BLaER1 (cell line): Measurements from ENCODE around the gene FOXD2.

ENCODE experiments used
- H3K27ac ChIP-seq: shearing (Covaris generic); formaldehyde crosslinking; 2 replicates; pipeline ENCODE4 v1.8.1; 2022
- H3K27me3 ChIP-seq: shearing (Covaris generic); formaldehyde crosslinking; 2 replicates; pipeline ENCODE4 v1.8.1; 2022
- H3K36me3 ChIP-seq: shearing (Covaris generic); formaldehyde crosslinking; 2 replicates; pipeline ENCODE4 v1.8.1; 2022
- H3K4me1 ChIP-seq: shearing (Covaris generic); formaldehyde crosslinking; 2 replicates; pipeline ENCODE4 v1.8.1; 2022
- H3K4me2 ChIP-seq: shearing (Covaris generic); formaldehyde crosslinking; 2 replicates; pipeline ENCODE4 v1.8.1; 2022
- H3K4me3 ChIP-seq: shearing (Covaris generic); formaldehyde crosslinking; 2 replicates; pipeline ENCODE4 v1.8.1; 2022
- H3K9ac ChIP-seq: shearing (Covaris generic); formaldehyde crosslinking; 2 replicates; pipeline ENCODE4 v1.8.1; 2022
- H3K9me3 ChIP-seq: shearing (Covaris generic); formaldehyde crosslinking; 2 replicates; pipeline ENCODE4 v1.8.1; 2022
- H4K20me1 ChIP-seq: shearing (Covaris generic); formaldehyde crosslinking; 2 replicates; pipeline ENCODE4 v1.8.1; 2022
- Cebpa-rat ChIP-seq: shearing (Covaris generic); IDR thresholded peaks from 2 replicates; pipeline ENCODE4 v1.8.1; 2022

FOXD2 gene

DNA sequence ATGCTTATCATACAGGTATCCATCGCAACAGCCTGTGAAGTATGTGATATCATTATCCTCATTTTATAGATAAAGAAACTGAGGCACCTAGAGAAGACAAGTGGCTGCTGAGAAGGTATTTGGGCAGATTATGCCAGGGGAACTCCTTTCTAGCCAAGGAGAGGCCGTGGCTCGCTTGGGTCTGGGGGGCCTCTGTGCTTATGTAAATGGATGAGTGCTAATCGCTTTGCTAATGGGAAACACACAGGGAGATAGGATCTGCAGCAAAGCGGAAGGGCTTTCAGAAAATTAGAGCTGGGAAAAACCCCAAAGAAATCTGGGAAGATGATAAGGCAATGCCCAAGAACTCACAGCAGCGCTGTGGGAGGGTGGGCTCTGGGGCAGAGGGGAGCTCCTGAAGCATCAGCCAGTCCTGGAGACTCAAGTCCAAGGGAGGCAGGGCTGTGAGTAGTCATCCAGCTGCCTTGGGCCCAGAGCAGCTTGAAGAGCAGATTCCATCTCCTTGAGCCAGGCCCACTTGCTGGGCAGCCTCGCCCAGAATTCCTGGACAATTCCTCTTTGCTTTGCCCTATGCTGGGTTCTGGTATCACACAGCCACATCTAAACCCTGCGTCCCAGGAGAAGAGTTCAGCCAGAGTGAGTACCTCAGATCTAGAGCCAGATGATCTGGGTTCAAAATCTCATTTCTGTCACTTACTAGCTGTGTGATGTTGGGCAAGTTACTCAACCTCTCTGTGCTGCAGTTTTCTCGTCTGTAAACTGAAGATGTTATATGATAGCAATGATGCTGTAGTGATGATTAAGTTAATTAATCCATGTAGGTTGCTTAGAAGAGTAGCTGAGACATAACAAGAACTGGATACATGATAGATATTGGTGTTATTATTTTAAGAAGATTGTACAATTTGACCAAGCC, 36.7 kb downstream of the FOXD2 start:
- no peaks in the 10 kb centered on the region for H3K27me3 ChIP-seq
- H3K4me3 ChIP-seq = no peak overlapping the region
- no peak overlapping the region for H3K9ac ChIP-seq
- no peaks in the 10 kb centered on the region for H4K20me1 ChIP-seq
- TF ChIP-seq Cebpa-rat = no peak
- no peaks in the 10 kb centered on the region for H3K4me1 ChIP-seq
- no peaks in the 10 kb centered on the region for H3K9me3 ChIP-seq
- H3K4me2 ChIP-seq = no peak overlapping the region
- no peak overlapping the region for H3K27ac ChIP-seq
- no peaks in the 10 kb centered on the region for H3K36me3 ChIP-seq

- Histone ChIP-seq H3K4me1 (no peaks in the 10 kb centered on the region), H3K9me3 (no peaks in the 10 kb centered on the region), H3K27me3 (no peaks in the 10 kb centered on the region), H3K4me2 (no peak overlapping the region), H3K9ac (no peak overlapping the region), H4K20me1 (no peaks in the 10 kb centered on the region), H3K27ac (no peak overlapping the region), H3K36me3 (no peaks in the 10 kb centered on the region), H3K4me3 (no peak overlapping the region)
- TF ChIP-seq Cebpa-rat = no peak
These were observed 39.8 kb downstream of the FOXD2 start for GRCh38 chr1:47477595-47478080.

GRCh38 chr1:47478090-47478489, 40.2 kb downstream of the FOXD2 start:
- TF ChIP-seq Cebpa-rat = no peak
- Histone ChIP-seq H3K36me3 (no peaks in the 10 kb centered on the region), H3K27me3 (no peaks in the 10 kb centered on the region), H3K4me2 (no peak overlapping the region), H4K20me1 (no peaks in the 10 kb centered on the region), H3K9ac (no peak overlapping the region), H3K27ac (no peak overlapping the region), H3K9me3 (no peaks in the 10 kb centered on the region), H3K4me3 (no peak overlapping the region), H3K4me1 (no peaks in the 10 kb centered on the region)

DNA sequence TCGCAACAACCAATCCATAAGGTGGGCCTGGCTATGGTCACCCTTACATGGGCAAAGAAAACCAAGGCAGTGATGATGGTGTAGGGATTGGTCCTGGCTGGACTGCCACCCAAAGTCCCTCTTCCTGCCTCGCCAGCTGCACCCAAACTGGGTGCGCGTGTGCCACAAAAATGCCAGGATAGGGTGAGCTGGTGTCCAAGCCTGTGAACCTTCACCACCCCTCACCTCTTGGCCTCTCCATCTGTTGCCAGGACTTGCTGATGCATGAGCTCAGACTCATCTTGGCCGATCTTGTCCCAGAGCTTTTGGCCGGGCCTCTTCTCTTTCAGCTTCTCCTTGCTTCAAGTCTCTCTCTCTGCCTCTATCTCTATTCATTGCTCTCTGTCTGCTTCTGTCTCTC, 41.8 kb downstream of the FOXD2 start:
- no peak overlapping the region for H3K9ac ChIP-seq
- H3K4me2 ChIP-seq = no peak overlapping the region
- H3K27ac ChIP-seq = no peak overlapping the region
- no peak for TF ChIP-seq Cebpa-rat
- H3K4me3 ChIP-seq = no peak overlapping the region
- H4K20me1 ChIP-seq = no peaks in the 10 kb centered on the region
- H3K27me3 ChIP-seq = no peaks in the 10 kb centered on the region
- no peaks in the 10 kb centered on the region for H3K9me3 ChIP-seq
- H3K4me1 ChIP-seq = no peaks in the 10 kb centered on the region
- no peaks in the 10 kb centered on the region for H3K36me3 ChIP-seq

DNA sequence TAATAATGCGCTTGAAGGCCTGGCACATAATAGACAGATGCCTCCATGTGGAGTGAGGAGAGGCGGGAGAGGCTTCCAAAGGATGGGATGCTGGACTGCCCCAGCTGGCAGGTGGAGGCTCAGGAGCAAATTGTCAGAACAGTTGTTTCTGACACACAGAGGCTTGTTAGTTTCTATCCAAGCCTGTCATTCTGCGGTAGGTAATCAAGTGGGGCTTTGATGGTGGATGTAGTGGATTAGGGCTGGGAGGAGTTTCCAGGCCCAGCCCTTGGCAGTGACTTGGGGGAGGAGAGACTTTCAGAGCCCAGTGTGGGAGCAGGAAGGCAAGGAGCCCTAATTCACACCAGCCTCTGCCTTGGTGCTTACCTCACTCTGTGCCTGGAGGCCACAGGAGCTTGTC, 44.1 kb downstream of the FOXD2 start:
- no peak overlapping the region for H3K4me2 ChIP-seq
- H4K20me1 ChIP-seq = no peaks in the 10 kb centered on the region
- H3K27me3 ChIP-seq = no peaks in the 10 kb centered on the region
- H3K9ac ChIP-seq = no peak overlapping the region
- no peak for TF ChIP-seq Cebpa-rat
- no peaks in the 10 kb centered on the region for H3K36me3 ChIP-seq
- no peaks in the 10 kb centered on the region for H3K4me1 ChIP-seq
- no peaks in the 10 kb centered on the region for H3K9me3 ChIP-seq
- no peak overlapping the region for H3K4me3 ChIP-seq
- H3K27ac ChIP-seq = no peak overlapping the region

- no peaks in the 10 kb centered on the region for H3K9me3 ChIP-seq
- TF ChIP-seq Cebpa-rat = no peak
- H3K4me3 ChIP-seq = no peak overlapping the region
These were observed 44.9 kb downstream of the FOXD2 start for GRCh38 chr1:47482786-47483185.

DNA sequence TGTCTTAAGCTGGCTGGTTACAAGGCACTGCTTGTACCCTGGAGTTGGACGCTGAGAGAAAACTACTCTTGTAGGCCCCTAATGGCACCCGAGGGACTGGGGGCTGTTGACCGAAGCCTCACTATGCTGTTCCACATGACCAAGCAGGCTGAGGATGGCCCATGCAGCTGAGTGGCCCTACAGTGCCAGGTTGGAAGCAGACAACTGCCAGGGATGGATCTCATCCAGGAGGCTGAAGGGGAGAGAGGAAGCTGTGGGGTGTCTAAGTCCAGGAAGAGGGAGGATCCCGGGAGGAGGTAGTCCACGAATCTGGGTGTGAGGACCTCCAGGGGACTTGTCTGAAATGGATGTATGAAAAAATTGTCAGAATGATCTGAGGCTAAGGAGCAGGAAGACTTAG, 45.8 kb downstream of the FOXD2 start:
- H4K20me1 ChIP-seq = no peaks in the 10 kb centered on the region
- H3K27ac ChIP-seq = no peak overlapping the region
- no peak overlapping the region for H3K9ac ChIP-seq
- no peak overlapping the region for H3K4me2 ChIP-seq
- no peaks in the 10 kb centered on the region for H3K9me3 ChIP-seq
- no peak overlapping the region for H3K4me3 ChIP-seq
- H3K36me3 ChIP-seq = no peaks in the 10 kb centered on the region
- TF ChIP-seq Cebpa-rat = no peak
- no peaks in the 10 kb centered on the region for H3K4me1 ChIP-seq
- H3K27me3 ChIP-seq = no peaks in the 10 kb centered on the region

More at GRCh38 chr1:47482786-47483185, 44.9 kb downstream of the FOXD2 start:
- no peaks in the 10 kb centered on the region for H3K4me1 ChIP-seq
- H3K9ac ChIP-seq = no peak overlapping the region
- H3K27ac ChIP-seq = no peak overlapping the region
- no peaks in the 10 kb centered on the region for H3K27me3 ChIP-seq
- no peak overlapping the region for H3K4me2 ChIP-seq
- no peaks in the 10 kb centered on the region for H4K20me1 ChIP-seq
- no peaks in the 10 kb centered on the region for H3K36me3 ChIP-seq

GRCh38 chr1:47485817-47486216, 48.0 kb downstream of the FOXD2 start:
- H3K4me1 ChIP-seq = no peaks in the 10 kb centered on the region
- H3K9ac ChIP-seq = no peak overlapping the region
- H3K27me3 ChIP-seq = no peaks in the 10 kb centered on the region
- TF ChIP-seq Cebpa-rat = no peak
- H3K4me2 ChIP-seq = no peak overlapping the region
- H4K20me1 ChIP-seq = no peaks in the 10 kb centered on the region
- no peaks in the 10 kb centered on the region for H3K36me3 ChIP-seq
- H3K27ac ChIP-seq = no peak overlapping the region
- no peaks in the 10 kb centered on the region for H3K9me3 ChIP-seq
- no peak overlapping the region for H3K4me3 ChIP-seq

DNA sequence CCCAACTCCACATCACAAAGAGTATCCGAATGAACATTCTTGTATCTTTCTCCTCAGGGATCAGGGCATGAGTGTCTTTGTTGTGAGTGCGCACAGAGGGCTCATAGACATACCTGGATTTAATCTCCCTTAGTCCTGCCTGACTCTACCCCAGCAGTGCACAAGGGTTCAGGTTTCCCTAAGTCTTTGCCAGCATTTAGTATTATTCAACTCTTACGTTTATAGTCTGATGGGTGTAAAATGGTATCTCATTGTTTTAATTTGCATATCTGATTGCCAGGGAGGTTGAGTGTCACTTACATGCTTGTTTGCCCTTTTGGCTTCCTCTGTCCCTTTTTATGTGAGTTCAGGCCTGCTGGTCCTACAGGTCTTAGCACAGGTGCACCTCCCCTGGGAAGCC, 49.5 kb downstream of the FOXD2 start:
- TF ChIP-seq Cebpa-rat = no peak
- H3K4me2 ChIP-seq = no peak overlapping the region
- H3K4me1 ChIP-seq = no peaks in the 10 kb centered on the region
- no peaks in the 10 kb centered on the region for H4K20me1 ChIP-seq
- no peak overlapping the region for H3K9ac ChIP-seq
- no peak overlapping the region for H3K4me3 ChIP-seq
- no peaks in the 10 kb centered on the region for H3K9me3 ChIP-seq
- H3K27me3 ChIP-seq = no peaks in the 10 kb centered on the region
- H3K27ac ChIP-seq = no peak overlapping the region
- H3K36me3 ChIP-seq = no peaks in the 10 kb centered on the region

DNA sequence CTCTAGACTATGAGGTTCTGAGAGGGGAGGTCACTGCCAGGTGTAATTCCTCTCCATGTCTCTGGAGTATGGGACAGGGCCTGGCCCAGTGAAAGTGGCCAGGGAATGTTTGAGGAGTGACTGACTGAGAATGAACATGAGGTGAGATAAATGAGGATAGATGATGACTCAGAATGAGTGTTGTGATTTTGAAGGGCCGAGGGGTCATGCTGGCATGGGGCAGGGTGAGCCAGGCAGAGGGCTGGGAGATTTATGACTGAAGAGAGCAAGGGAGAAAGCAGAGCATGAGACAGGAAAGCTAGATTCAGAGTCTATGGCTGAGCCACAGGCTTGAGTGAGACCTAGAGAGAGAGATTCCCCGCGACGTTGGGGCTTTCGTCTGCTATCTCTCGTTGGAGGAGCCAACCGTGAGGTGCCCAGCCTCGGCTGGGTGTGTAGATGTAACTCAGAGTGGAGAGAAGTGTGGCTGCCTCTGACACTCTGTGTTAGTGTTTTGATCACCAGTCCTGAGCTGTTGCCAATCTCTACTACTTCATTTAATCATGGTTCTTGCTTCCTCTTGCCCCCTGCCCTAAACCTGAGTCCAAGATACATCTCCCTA, 50.1 kb downstream of the FOXD2 start:
- Histone ChIP-seq H3K9me3 (no peaks in the 10 kb centered on the region), H3K4me1 (no peaks in the 10 kb centered on the region), H3K4me3 (no peak overlapping the region), H4K20me1 (no peaks in the 10 kb centered on the region), H3K36me3 (no peaks in the 10 kb centered on the region), H3K27me3 (no peaks in the 10 kb centered on the region), H3K9ac (no peak overlapping the region), H3K27ac (no peak overlapping the region), H3K4me2 (no peak overlapping the region)
- TF ChIP-seq Cebpa-rat = no peak
